Neural cell (in vitro differentiated cells): Measurements from ENCODE around the gene MYH7B. TPM values are rescaled to one million over a fixed set of nuclear protein-coding genes. Genes with fewer than 3 reads are reported as not detected.

ENCODE experiments used
- H2AFZ ChIP-seq: fragments of 200-600, 300-800 bp; sonication (generic), shearing (Covaris generic); 2 replicates; pipeline ENCODE4 v1.6.0; 2014; ENCODE audit warnings: low read depth, mild to moderate bottlenecking, antibody characterized with exemption, low read length, moderate library complexity
- H3F3A ChIP-seq: fragments of 200-600 bp; shearing (Covaris generic); 2 replicates; pipeline ENCODE4 v1.6.1; 2016; ENCODE audit warnings: mild to moderate bottlenecking, moderate library complexity, mixed read lengths, antibody characterized with exemption, low read length; ENCODE audit not compliant: insufficient read depth, poor library complexity, severe bottlenecking
- H3K27ac ChIP-seq: fragments of 200-600, 300-800 bp; sonication (generic), shearing (Covaris generic); 2 replicates; pipeline ENCODE4 v1.5.1; 2014; ENCODE audit warnings: mild to moderate bottlenecking, low read length, moderate library complexity
- H3K27me3 ChIP-seq: fragments of 300-800, 200-600 bp; sonication (generic), shearing (Covaris generic); 2 replicates; pipeline ENCODE4 v1.6.0; 2014; ENCODE audit warnings: mild to moderate bottlenecking, low read depth, low read length, moderate library complexity; ENCODE audit not compliant: insufficient read depth
- H3K36me3 ChIP-seq: fragments of 300-800, 200-600 bp; sonication (generic), shearing (Covaris generic); 2 replicates; pipeline ENCODE4 v1.5.1; 2014; ENCODE audit warnings: mild to moderate bottlenecking, antibody characterized with exemption, low read length, moderate library complexity; ENCODE audit not compliant: insufficient read depth
- H3K4me2 ChIP-seq: fragments of 300-800, 200-600 bp; sonication (generic), shearing (Covaris generic); 2 replicates; pipeline ENCODE4 v1.6.0; 2014; ENCODE audit warnings: mild to moderate bottlenecking, low read length
- H3K4me3 ChIP-seq: fragments of 300-800, 200-600 bp; sonication (generic), shearing (Covaris generic); 2 replicates; pipeline ENCODE4 v1.5.1; 2014; ENCODE audit warnings: mild to moderate bottlenecking, low read length, moderate library complexity
- H3K79me2 ChIP-seq: fragments of 200-600 bp; shearing (Covaris generic); replicated peaks from 2 replicates; pipeline ENCODE4 v1.6.0; 2014; ENCODE audit warnings: mild to moderate bottlenecking, low read length, moderate library complexity; ENCODE audit not compliant: insufficient read depth
- H3K9ac ChIP-seq: fragments of 300-800, 200-600 bp; sonication (generic), shearing (Covaris generic); 2 replicates; pipeline ENCODE4 v1.6.1; 2016; ENCODE audit warnings: mild to moderate bottlenecking, low read length, mixed read lengths
- H3K9me2 ChIP-seq: fragments of 200-600 bp; shearing (Covaris generic); 2 replicates; pipeline ENCODE4 v1.6.1; 2016; ENCODE audit warnings: mild to moderate bottlenecking, low read length, mixed read lengths; ENCODE audit not compliant: insufficient read depth
- H3K9me3 ChIP-seq: fragments of 200-600, 300-800 bp; sonication (generic), shearing (Covaris generic); 2 replicates; pipeline ENCODE4 v1.6.1; 2016; ENCODE audit warnings: mild to moderate bottlenecking, mixed run types, low read length, moderate library complexity, mixed read lengths
- H4K20me1 ChIP-seq: fragments of 200-600 bp; shearing (Covaris generic); 2 replicates; pipeline ENCODE4 v1.6.1; 2016; ENCODE audit warnings: mild to moderate bottlenecking, mixed run types; ENCODE audit not compliant: insufficient read depth
- EP300 ChIP-seq: fragments of 450-650 bp; conservative IDR thresholded peaks from 2 replicates; pipeline ENCODE4 v1.6.1; 2014; ENCODE audit warnings: antibody characterized with exemption, mild to moderate bottlenecking, moderate library complexity; ENCODE audit not compliant: poor library complexity, severe bottlenecking
- EZH2 ChIP-seq: fragments of 200-600, 300-800 bp; shearing (Covaris generic), sonication (generic); IDR thresholded peaks from 2 replicates; pipeline ENCODE4 v1.6.1; 2014; ENCODE audit warnings: antibody characterized with exemption, low read length, borderline replicate concordance, mild to moderate bottlenecking; ENCODE audit not compliant: insufficient read depth, poor library complexity, severe bottlenecking
- POLR2AphosphoS5 ChIP-seq: IDR thresholded peaks from 2 replicates; pipeline ENCODE4 v1.6.1; 2012
- RAD21 ChIP-seq: fragments of 450-650 bp; conservative IDR thresholded peaks from 2 replicates; pipeline ENCODE4 v1.6.1; 2014; ENCODE audit warnings: antibody characterized with exemption, mild to moderate bottlenecking, moderate library complexity
- SMC3 ChIP-seq: fragments of 450-650 bp; conservative IDR thresholded peaks from 2 replicates; pipeline ENCODE4 v1.6.1; 2014; ENCODE audit warnings: antibody characterized with exemption, mild to moderate bottlenecking, moderate library complexity; ENCODE audit not compliant: poor library complexity
- TAF1 ChIP-seq: IDR thresholded peaks from 2 replicates; pipeline ENCODE4 v1.6.1; 2012; ENCODE audit warnings: low read depth
- polyA plus RNA-seq: library from polyadenylated mRNA; depleted of rRNA; stranded (reverse); fragments of >200 nt; gene quantifications from 2 replicates; pipeline ENCODE4 v1.2.3, GENCODE V29; 2014
- TF ChIP-seq, protein P1 (sequence below): fragments of 450-650 bp; IDR thresholded peaks from 2 replicates; pipeline ENCODE4 v1.5.1; 2014; ENCODE audit warnings: antibody characterized with exemption, mild to moderate bottlenecking, moderate library complexity; ENCODE audit not compliant: poor library complexity, severe bottlenecking
- TF ChIP-seq, protein P2 (sequence below): IDR thresholded peaks from 2 replicates; pipeline ENCODE4 v1.6.1; 2012; ENCODE audit warnings: borderline replicate concordance

MYH7B gene
- polyA plus RNA-seq, 1 donor from 2014 or later: not detected

DNA sequence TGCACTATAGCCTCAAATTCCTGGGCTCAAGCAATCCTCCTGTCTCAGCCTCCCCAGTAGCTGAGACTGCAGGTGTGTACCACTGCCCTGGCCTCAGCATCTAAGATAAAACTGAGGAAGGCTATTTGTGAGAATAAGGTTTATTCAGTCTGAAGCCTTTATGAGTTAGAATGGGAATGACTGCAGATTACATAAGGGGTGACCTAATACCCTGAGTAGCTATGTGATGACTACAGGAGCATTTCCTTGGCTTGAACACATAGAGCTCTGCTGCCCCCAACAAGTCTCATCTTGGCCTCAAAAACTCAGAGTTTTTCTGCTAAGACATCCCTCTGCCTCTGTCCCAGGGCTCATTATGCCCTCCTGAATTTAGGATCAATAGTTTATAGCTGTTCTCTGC, 7.6 kb upstream of the MYH7B start:
- no peak overlapping the region for H2AFZ ChIP-seq
- no peaks in the 10 kb centered on the region for H3K36me3 ChIP-seq
- H3K27ac ChIP-seq: no peak overlapping the region
- no peaks in the 10 kb centered on the region for H3K9me2 ChIP-seq
- H3K79me2 ChIP-seq: no peaks in the 10 kb centered on the region
- no peaks in the 10 kb centered on the region for H4K20me1 ChIP-seq
- no peak overlapping the region for H3K4me2 ChIP-seq
- no peaks in the 10 kb centered on the region for H3F3A ChIP-seq
- no peaks in the 10 kb centered on the region for H3K27me3 ChIP-seq
- H3K9me3 ChIP-seq: no peaks in the 10 kb centered on the region
- TF ChIP-seq, protein P1, sequence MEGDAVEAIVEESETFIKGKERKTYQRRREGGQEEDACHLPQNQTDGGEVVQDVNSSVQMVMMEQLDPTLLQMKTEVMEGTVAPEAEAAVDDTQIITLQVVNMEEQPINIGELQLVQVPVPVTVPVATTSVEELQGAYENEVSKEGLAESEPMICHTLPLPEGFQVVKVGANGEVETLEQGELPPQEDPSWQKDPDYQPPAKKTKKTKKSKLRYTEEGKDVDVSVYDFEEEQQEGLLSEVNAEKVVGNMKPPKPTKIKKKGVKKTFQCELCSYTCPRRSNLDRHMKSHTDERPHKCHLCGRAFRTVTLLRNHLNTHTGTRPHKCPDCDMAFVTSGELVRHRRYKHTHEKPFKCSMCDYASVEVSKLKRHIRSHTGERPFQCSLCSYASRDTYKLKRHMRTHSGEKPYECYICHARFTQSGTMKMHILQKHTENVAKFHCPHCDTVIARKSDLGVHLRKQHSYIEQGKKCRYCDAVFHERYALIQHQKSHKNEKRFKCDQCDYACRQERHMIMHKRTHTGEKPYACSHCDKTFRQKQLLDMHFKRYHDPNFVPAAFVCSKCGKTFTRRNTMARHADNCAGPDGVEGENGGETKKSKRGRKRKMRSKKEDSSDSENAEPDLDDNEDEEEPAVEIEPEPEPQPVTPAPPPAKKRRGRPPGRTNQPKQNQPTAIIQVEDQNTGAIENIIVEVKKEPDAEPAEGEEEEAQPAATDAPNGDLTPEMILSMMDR: no peak
- TF ChIP-seq TAF1: no peak
- H3K4me3 ChIP-seq: no peak overlapping the region
- H3K9ac ChIP-seq: no peak overlapping the region

DNA sequence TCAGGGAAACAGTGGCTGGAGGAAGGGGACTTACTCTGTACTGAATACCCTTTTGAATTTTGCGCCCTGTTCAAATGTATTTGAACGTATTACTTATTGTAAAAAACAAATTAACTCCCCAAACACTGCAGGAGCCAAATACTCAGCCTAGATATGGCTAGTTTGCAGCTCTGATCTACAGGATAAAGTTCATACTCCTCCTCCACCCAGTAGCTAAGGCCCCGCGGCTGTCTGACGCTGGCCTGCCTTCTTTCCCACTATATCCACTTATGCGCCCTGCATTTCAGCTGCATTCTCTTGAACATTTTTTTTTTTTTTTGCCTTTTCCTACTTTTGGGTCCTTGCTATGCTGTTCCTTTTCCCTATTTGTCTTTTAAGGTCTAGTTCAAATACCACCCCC, 6.5 kb upstream of the MYH7B start:
- no peaks in the 10 kb centered on the region for H3K27me3 ChIP-seq
- TF ChIP-seq, protein P2, sequence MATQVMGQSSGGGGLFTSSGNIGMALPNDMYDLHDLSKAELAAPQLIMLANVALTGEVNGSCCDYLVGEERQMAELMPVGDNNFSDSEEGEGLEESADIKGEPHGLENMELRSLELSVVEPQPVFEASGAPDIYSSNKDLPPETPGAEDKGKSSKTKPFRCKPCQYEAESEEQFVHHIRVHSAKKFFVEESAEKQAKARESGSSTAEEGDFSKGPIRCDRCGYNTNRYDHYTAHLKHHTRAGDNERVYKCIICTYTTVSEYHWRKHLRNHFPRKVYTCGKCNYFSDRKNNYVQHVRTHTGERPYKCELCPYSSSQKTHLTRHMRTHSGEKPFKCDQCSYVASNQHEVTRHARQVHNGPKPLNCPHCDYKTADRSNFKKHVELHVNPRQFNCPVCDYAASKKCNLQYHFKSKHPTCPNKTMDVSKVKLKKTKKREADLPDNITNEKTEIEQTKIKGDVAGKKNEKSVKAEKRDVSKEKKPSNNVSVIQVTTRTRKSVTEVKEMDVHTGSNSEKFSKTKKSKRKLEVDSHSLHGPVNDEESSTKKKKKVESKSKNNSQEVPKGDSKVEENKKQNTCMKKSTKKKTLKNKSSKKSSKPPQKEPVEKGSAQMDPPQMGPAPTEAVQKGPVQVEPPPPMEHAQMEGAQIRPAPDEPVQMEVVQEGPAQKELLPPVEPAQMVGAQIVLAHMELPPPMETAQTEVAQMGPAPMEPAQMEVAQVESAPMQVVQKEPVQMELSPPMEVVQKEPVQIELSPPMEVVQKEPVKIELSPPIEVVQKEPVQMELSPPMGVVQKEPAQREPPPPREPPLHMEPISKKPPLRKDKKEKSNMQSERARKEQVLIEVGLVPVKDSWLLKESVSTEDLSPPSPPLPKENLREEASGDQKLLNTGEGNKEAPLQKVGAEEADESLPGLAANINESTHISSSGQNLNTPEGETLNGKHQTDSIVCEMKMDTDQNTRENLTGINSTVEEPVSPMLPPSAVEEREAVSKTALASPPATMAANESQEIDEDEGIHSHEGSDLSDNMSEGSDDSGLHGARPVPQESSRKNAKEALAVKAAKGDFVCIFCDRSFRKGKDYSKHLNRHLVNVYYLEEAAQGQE: no peak
- TF ChIP-seq SMC3 (no peak), EZH2 (no peak), TAF1 (no peak), POLR2AphosphoS5 (no peak), RAD21 (no peak), EP300 (no peak)
- TF ChIP-seq, protein P1: no peak
- H3K79me2 ChIP-seq: no peaks in the 10 kb centered on the region
- no peak overlapping the region for H3K4me2 ChIP-seq
- H3K4me3 ChIP-seq: no peak overlapping the region
- no peaks in the 10 kb centered on the region for H3F3A ChIP-seq
- no peak overlapping the region for H3K27ac ChIP-seq
- H3K9ac ChIP-seq: no peak overlapping the region
- no peaks in the 10 kb centered on the region for H3K36me3 ChIP-seq
- H4K20me1 ChIP-seq: no peaks in the 10 kb centered on the region
- H3K9me2 ChIP-seq: no peaks in the 10 kb centered on the region
- no peaks in the 10 kb centered on the region for H3K9me3 ChIP-seq
- H2AFZ ChIP-seq: no peak overlapping the region
